Stimulated activated CD8-positive, alpha-beta memory T cell treated with anti-CD3 and anti-CD28 coated beads, Interleukin-2, amount 100 ng/mL, for 1 hour (primary cell): Measurements from ENCODE around the gene DLGAP1.
"Not testable (repeated sequence)": the region's sequence is repeated elsewhere in the genome, so short reads cannot be mapped to it uniquely, and the experiment has no call there.

Experiments
- DNase-seq, 2 donors: peaks; one replicate each; pipeline ENCODE4 v3.0.0-alpha.2; 2020; ENCODE audit warnings: low read depth in 2 of 2

Gene DLGAP1

GRCh38 chr18:3625742-3626091 is 829.4 kb downstream of the DLGAP1 start:
- no peak for DNase-seq

- DNase-seq, result peak in 1 of 2 donors; percentile 16
Observed at GRCh38 chr18:3624935-3625741, 830.0 kb downstream of the DLGAP1 start.

- DNase-seq, result no peak
Observed at GRCh38 chr18:3624546-3624934, 830.6 kb downstream of the DLGAP1 start.

- DNase-seq, result no peak
Observed at GRCh38 chr18:3623769-3624545, 831.1 kb downstream of the DLGAP1 start.

- no peak for DNase-seq
Observed at GRCh38 chr18:3620146-3621119, 834.7 kb downstream of the DLGAP1 start.

- DNase-seq, result no peak
Observed at GRCh38 chr18:3619746-3620145, 835.4 kb downstream of the DLGAP1 start.

- no peak for DNase-seq
Observed at GRCh38 chr18:3619222-3619621, 835.9 kb downstream of the DLGAP1 start.

- no peak for DNase-seq
Observed at GRCh38 chr18:3616744-3617143, 838.4 kb downstream of the DLGAP1 start.

GRCh38 chr18:3616142-3616541 is 839.0 kb downstream of the DLGAP1 start:
- DNase-seq, result no peak

GRCh38 chr18:3615374-3615985 is 839.6 kb downstream of the DLGAP1 start:
- DNase-seq, result no peak

GRCh38 chr18:3612315-3612714 is 842.8 kb downstream of the DLGAP1 start:
- DNase-seq, result no peak

GRCh38 chr18:3611313-3612090 is 843.6 kb downstream of the DLGAP1 start:
- DNase-seq, result no peak

- no peak for DNase-seq
Observed at GRCh38 chr18:3610813-3611212, 844.3 kb downstream of the DLGAP1 start.

GRCh38 chr18:3610188-3610708 is 844.9 kb downstream of the DLGAP1 start:
- no peak for DNase-seq

GRCh38 chr18:3608488-3608887 is 846.6 kb downstream of the DLGAP1 start:
- no peak for DNase-seq

- not testable (repeated sequence) for DNase-seq
Observed at GRCh38 chr18:3608099-3608453, 847.0 kb downstream of the DLGAP1 start.

GRCh38 chr18:3607309-3608098 is 847.6 kb downstream of the DLGAP1 start:
- DNase-seq, result no peak

GRCh38 chr18:3606863-3607262 is 848.2 kb downstream of the DLGAP1 start:
- not testable (repeated sequence) for DNase-seq

- DNase-seq, result no peak
Observed at GRCh38 chr18:3605954-3606443, 849.1 kb downstream of the DLGAP1 start.
